SK-N-MC (cell line): ENCODE measurements around the gene GALR2.

Source experiments
- EZH2 ChIP-seq: fragments of 200-600 bp; sonication (generic); IDR thresholded peaks from one replicate; pipeline ENCODE4 v1.6.1; 2017; ENCODE audit warnings: antibody characterized with exemption
- POLR2AphosphoS5 ChIP-seq: IDR thresholded peaks from 2 replicates; pipeline ENCODE4 v1.6.1; 2012; ENCODE audit warnings: mild to moderate bottlenecking, low read depth, low read length, borderline replicate concordance

DNA sequence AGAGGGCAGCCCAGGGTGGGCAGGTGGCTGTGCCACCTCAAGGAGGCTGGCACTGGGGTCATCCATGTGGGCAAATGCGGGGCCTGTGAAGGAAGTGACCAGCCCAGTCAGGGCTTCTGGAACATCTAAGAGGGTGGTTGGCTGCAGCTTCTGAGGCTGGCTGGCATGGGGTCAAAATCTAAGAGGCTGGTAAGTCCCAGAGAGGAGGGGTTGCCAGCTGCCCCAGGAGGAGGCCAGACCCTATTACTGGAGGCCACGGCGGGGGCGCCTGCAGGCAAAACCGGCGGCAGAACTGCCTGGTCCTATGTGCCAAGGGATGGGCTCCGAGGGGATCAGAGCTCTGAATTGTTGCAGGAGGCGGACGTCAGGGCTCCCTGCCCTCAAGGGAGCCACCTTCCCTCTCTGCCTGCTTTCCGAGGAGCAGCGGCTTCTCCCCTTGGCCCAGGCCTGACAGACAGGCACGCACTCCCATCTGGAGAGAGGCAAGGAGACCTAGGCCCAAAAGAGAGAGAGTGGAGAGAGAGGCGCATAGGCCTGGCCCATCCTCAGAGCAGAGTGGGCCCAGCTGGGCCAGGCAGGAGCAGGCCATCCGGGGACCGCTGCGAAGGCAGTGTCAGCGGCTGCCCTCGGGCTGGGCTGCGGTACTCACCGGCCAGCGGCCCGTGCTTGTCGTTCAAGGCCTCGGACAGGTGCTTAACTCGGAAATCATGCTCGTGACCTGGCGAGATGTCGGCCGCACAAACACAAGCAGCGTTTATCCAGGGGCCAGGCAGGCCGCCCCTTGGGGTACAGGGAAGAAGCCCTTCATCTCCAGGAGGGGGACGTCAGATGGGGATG lies 15.3 kb downstream of the GALR2 start:
- TF ChIP-seq POLR2AphosphoS5 = no peak
- no peak for TF ChIP-seq EZH2
